Islet precursor cell (in vitro differentiated cells): ENCODE data around the gene MMP24OS.
"Not testable (repeated sequence)": the region's sequence is repeated elsewhere in the genome, so short reads cannot be mapped to it uniquely, and the experiment has no call there.

Experiments
- DNase-seq: peaks from one replicate; pipeline ENCODE4 v3.0.0-alpha.2; 2018

The MMP24OS gene

GRCh38 chr20:35277531-35278395 is at the start of gene MMP24OS:
TSS of gene MMP24OS (minus strand) at chr20:35278122. CDS start at chr20:35277929, 193 bp downstream.
- DNase-seq = peak; percentile 97

GRCh38 chr20:35327074-35327976 is 49.4 kb upstream of the MMP24OS start:
- DNase-seq = peak; percentile 57

GRCh38 chr20:35326740-35327073 is 48.8 kb upstream of the MMP24OS start:
- DNase-seq = no peak

- no peak for DNase-seq
Measured at GRCh38 chr20:35326021-35326739, 48.3 kb upstream of the MMP24OS start.

- DNase-seq = no peak
Measured at GRCh38 chr20:35325401-35325800, 47.5 kb upstream of the MMP24OS start.

GRCh38 chr20:35320396-35321126 is 42.6 kb upstream of the MMP24OS start:
- DNase-seq = peak; percentile 91

GRCh38 chr20:35319871-35320197 is 41.9 kb upstream of the MMP24OS start:
- DNase-seq = no peak

GRCh38 chr20:35319192-35319870 is 41.4 kb upstream of the MMP24OS start:
- DNase-seq = no peak

- DNase-seq = no peak
Measured at GRCh38 chr20:35318502-35319157, 40.7 kb upstream of the MMP24OS start.

- no peak for DNase-seq
Measured at GRCh38 chr20:35317416-35318210, 39.7 kb upstream of the MMP24OS start.

GRCh38 chr20:35316086-35316485 is 38.2 kb upstream of the MMP24OS start:
- no peak for DNase-seq

- DNase-seq = not testable (repeated sequence)
Measured at GRCh38 chr20:35315632-35316020, 37.7 kb upstream of the MMP24OS start.

GRCh38 chr20:35314816-35315631 is 37.1 kb upstream of the MMP24OS start:
- DNase-seq = no peak

GRCh38 chr20:35312318-35312717 is 34.4 kb upstream of the MMP24OS start:
- no peak for DNase-seq

GRCh38 chr20:35311822-35312221 is 33.9 kb upstream of the MMP24OS start:
- no peak for DNase-seq

- DNase-seq = no peak
Measured at GRCh38 chr20:35311409-35311808, 33.5 kb upstream of the MMP24OS start.

- no peak for DNase-seq
Measured at GRCh38 chr20:35307666-35308653, 30.0 kb upstream of the MMP24OS start.

- DNase-seq = peak; percentile 89
Measured at GRCh38 chr20:35306931-35307517, 29.1 kb upstream of the MMP24OS start.
